H9 (cell line): ENCODE results near the gene LRRC41. TPM values are rescaled to one million over a fixed set of nuclear protein-coding genes. Genes with fewer than 3 reads are reported as not detected.

ENCODE experiments used
- DNase-seq: peaks from one replicate; pipeline ENCODE4 v3.0.0-alpha.2; 2017
- H2AFZ ChIP-seq: one replicate; pipeline ENCODE4 v1.6.1; 2013; ENCODE audit warnings: mild to moderate bottlenecking, low read length, control low read depth, moderate library complexity
- H2AK5ac ChIP-seq: 2 replicates; pipeline ENCODE4 v1.6.1; 2013; ENCODE audit warnings: low read length, control low read depth, mixed read lengths; ENCODE audit not compliant: insufficient read length
- H2BK120ac ChIP-seq: one replicate; pipeline ENCODE4 v1.6.1; 2013; ENCODE audit warnings: low read depth, mild to moderate bottlenecking, low read length, control low read depth, inconsistent platforms; ENCODE audit not compliant: poor library complexity, severe bottlenecking
- H2BK12ac ChIP-seq: 2 replicates; pipeline ENCODE4 v1.6.1; 2013; ENCODE audit warnings: low read length, control low read depth, mixed read lengths, low read depth; ENCODE audit not compliant: insufficient read length
- H2BK15ac ChIP-seq: 2 replicates; pipeline ENCODE4 v1.6.1; 2013; ENCODE audit warnings: low read depth, low read length, control low read depth
- H2BK20ac ChIP-seq: one replicate; pipeline ENCODE4 v1.6.1; 2013; ENCODE audit warnings: low read depth, mild to moderate bottlenecking, low read length, control low read depth, inconsistent platforms; ENCODE audit not compliant: poor library complexity, severe bottlenecking
- H2BK5ac ChIP-seq: 2 replicates; pipeline ENCODE4 v1.6.1; 2013; ENCODE audit warnings: low read length, control low read depth, mixed read lengths; ENCODE audit not compliant: insufficient read length
- H3K14ac ChIP-seq: 2 replicates; pipeline ENCODE4 v1.6.1; 2013; ENCODE audit warnings: low read length, control low read depth; ENCODE audit not compliant: insufficient read depth
- H3K18ac ChIP-seq: 2 replicates; pipeline ENCODE4 v1.6.1; 2013; ENCODE audit warnings: low read depth, mild to moderate bottlenecking, mixed read lengths, low read length, control low read depth; ENCODE audit not compliant: insufficient read length
- H3K23ac ChIP-seq: 2 replicates; pipeline ENCODE4 v1.6.1; 2013; ENCODE audit warnings: low read length, control low read depth, mixed read lengths, low read depth; ENCODE audit not compliant: insufficient read length
- H3K23me2 ChIP-seq: 2 replicates; pipeline ENCODE4 v1.6.1; 2013; ENCODE audit warnings: low read depth, mild to moderate bottlenecking, mixed read lengths, low read length, control low read depth; ENCODE audit not compliant: insufficient read length, poor library complexity, severe bottlenecking
- H3K27ac ChIP-seq: 2 replicates; pipeline ENCODE4 v1.5.1; 2013; ENCODE audit warnings: low read length, control low read depth, mixed read lengths, low read depth; ENCODE audit not compliant: insufficient read length
- H3K27me3 ChIP-seq: 2 replicates; pipeline ENCODE4 v1.6.1; 2013; ENCODE audit warnings: low read length, control low read depth, inconsistent platforms; ENCODE audit not compliant: insufficient read depth
- H3K4ac ChIP-seq: 2 replicates; pipeline ENCODE4 v1.6.1; 2013; ENCODE audit warnings: low read depth, mild to moderate bottlenecking, control low read depth, inconsistent platforms, low read length, moderate library complexity
- H3K4me1 ChIP-seq: 2 replicates; pipeline ENCODE4 v1.6.1; 2013; ENCODE audit warnings: low read length, control low read depth, inconsistent platforms; ENCODE audit not compliant: insufficient read depth
- H3K4me2 ChIP-seq: 2 replicates; pipeline ENCODE4 v1.6.1; 2013; ENCODE audit warnings: low read length, control low read depth, mixed read lengths; ENCODE audit not compliant: insufficient read length, insufficient read depth
- H3K56ac ChIP-seq: 2 replicates; pipeline ENCODE4 v1.6.1; 2013; ENCODE audit warnings: low read depth, mild to moderate bottlenecking, mixed read lengths, low read length, control low read depth; ENCODE audit not compliant: insufficient read length
- H3K79me1 ChIP-seq: 2 replicates; pipeline ENCODE4 v1.6.1; 2013; ENCODE audit warnings: low read depth, mild to moderate bottlenecking, moderate library complexity, low read length, control low read depth, inconsistent platforms; ENCODE audit not compliant: insufficient read depth, poor library complexity, severe bottlenecking
- H3K79me2 ChIP-seq: 2 replicates; pipeline ENCODE4 v1.6.1; 2013; ENCODE audit warnings: low read length, control low read depth, inconsistent platforms; ENCODE audit not compliant: insufficient read depth
- H3K9ac ChIP-seq: 2 replicates; pipeline ENCODE4 v1.6.1; 2013; ENCODE audit warnings: low read length, control low read depth, mixed read lengths; ENCODE audit not compliant: insufficient read length; ENCODE audit errors: extremely low read depth
- H3K9me3 ChIP-seq: one replicate; pipeline ENCODE4 v1.6.1; 2013; ENCODE audit warnings: low read depth, low read length, inconsistent platforms; ENCODE audit not compliant: control insufficient read depth
- H3T11ph ChIP-seq: one replicate; pipeline ENCODE4 v1.6.1; 2013; ENCODE audit warnings: mild to moderate bottlenecking, low read length, control low read depth, inconsistent platforms
- H4K20me1 ChIP-seq: one replicate; pipeline ENCODE4 v1.6.1; 2013; ENCODE audit not compliant: control insufficient read depth, insufficient read length, insufficient read depth
- H4K5ac ChIP-seq: 2 replicates; pipeline ENCODE4 v1.6.1; 2013; ENCODE audit warnings: low read depth, mild to moderate bottlenecking, mixed read lengths, low read length, control low read depth; ENCODE audit not compliant: insufficient read length
- H4K8ac ChIP-seq: replicated peaks from 2 replicates; pipeline ENCODE4 v1.6.1; 2013; ENCODE audit warnings: low read length, control low read depth, mixed read lengths, low read depth; ENCODE audit not compliant: insufficient read length
- H4K91ac ChIP-seq: 2 replicates; pipeline ENCODE4 v1.6.1; 2013; ENCODE audit warnings: low read depth, mild to moderate bottlenecking, moderate library complexity, mixed read lengths, low read length, control low read depth; ENCODE audit not compliant: insufficient read length
- H3K27ac Mint-ChIP-seq, 3 experiments: 2 replicates in 2 of 3; 3 replicates in 1 of 3; pipeline ENCODE4 v1.8.0; 2020 to 2021; ENCODE audit warnings: mixed read lengths in 3 of 3, mild to moderate bottlenecking in 1 of 3, moderate library complexity in 1 of 3
- H3K27me3 Mint-ChIP-seq: 2 replicates; pipeline ENCODE4 v1.8.0; 2021; ENCODE audit warnings: low read depth, mild to moderate bottlenecking, moderate library complexity, mixed read lengths
- H3K36me3 Mint-ChIP-seq, 3 experiments: 2 replicates in 2 of 3; 3 replicates in 1 of 3; pipeline ENCODE4 v1.8.0; 2020 to 2021; ENCODE audit warnings: low read depth in 3 of 3, mixed read lengths in 3 of 3; ENCODE audit not compliant: insufficient read depth in 1 of 3
- H3K4me1 Mint-ChIP-seq, 2 experiments: 2 replicates each; pipeline ENCODE4 v1.8.0; 2020; ENCODE audit warnings: mixed read lengths in 2 of 2
- H3K4me3 Mint-ChIP-seq, 2 experiments: 2 replicates in 1 of 2; 3 replicates in 1 of 2; pipeline ENCODE4 v1.8.0; 2020 to 2021; ENCODE audit warnings: mild to moderate bottlenecking in 2 of 2, mixed read lengths in 2 of 2, moderate library complexity in 1 of 2
- H3K9me3 Mint-ChIP-seq, 2 experiments: 2 replicates in 1 of 2; 3 replicates in 1 of 2; pipeline ENCODE4 v1.8.0; 2020; ENCODE audit warnings: mild to moderate bottlenecking in 2 of 2, mixed read lengths in 2 of 2, moderate library complexity in 1 of 2
- total RNA-seq: library from RNA; stranded (reverse); gene quantifications from 2 replicates; pipeline ENCODE4 v1.2.1, GENCODE V29; 2021
- TF ChIP-seq, protein P1 (sequence below): fragments of 200-600 bp; sonication (generic); conservative IDR thresholded peaks from 3 replicates; pipeline ENCODE4 v1.8.0; 2021; ENCODE audit warnings: antibody characterized with exemption, mild to moderate bottlenecking

The LRRC41 gene
- total RNA-seq, 1 experiment from 2014 or later: 62.6 TPM

DNA sequence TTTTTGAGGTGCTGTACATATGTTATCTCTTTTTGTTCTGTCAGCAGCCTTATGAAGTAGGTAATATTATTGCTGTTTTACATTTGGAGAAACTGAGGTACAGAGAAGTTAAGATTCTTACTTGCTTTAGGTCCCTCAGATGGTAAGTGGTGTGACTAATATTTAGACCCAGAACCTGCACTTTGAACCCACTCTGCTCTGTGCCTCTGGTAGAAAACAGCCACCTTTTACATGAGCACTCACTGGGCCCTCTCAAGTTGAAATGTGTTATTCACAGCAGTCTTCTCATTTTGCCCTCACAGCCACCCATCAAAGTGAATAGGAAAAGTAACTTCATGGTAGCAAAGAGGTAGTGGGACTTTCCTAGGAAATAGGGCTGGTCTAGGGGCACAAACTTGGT is 41.9 kb upstream of the LRRC41 start:
- Histone ChIP-seq H2BK20ac (no peak overlapping the region), H3K14ac (no peak overlapping the region), H4K5ac (no peak overlapping the region), H3K4ac (no peak overlapping the region), H3K79me1 (no peaks in the 10 kb centered on the region), H2AK5ac (no peak overlapping the region), H3K4me2 (no peak overlapping the region), H4K91ac (no peak overlapping the region), H3K23ac (no peak overlapping the region), H2BK12ac (no peak overlapping the region), H2AFZ (no peak overlapping the region), H3K79me2 (no peaks in the 10 kb centered on the region), H4K20me1 (no peaks in the 10 kb centered on the region), H2BK5ac (no peak overlapping the region), H4K8ac (no peak overlapping the region), H3K9ac (no peak overlapping the region), H3K4me1 (no peaks in the 10 kb centered on the region), H3K27me3 (no peaks in the 10 kb centered on the region), H2BK15ac (no peak overlapping the region), H3K23me2 (peaks cover 5% of the 10 kb centered on the region), H3T11ph (no peak overlapping the region), H3K18ac (no peak overlapping the region), H3K27ac (no peak overlapping the region), H3K56ac (no peak overlapping the region), H2BK120ac (no peak overlapping the region), H3K9me3 (no peaks in the 10 kb centered on the region)
- Mint-ChIP-seq H3K27ac (no peak overlapping the region), H3K4me1 (peaks cover 14 to 17% of the 10 kb centered on the region in 2 experiments), H3K27me3 (no peaks in the 10 kb centered on the region), H3K4me3 (no peak overlapping the region), H3K36me3 (peaks cover 31 to 73% (median 63%) of the 10 kb centered on the region in 3 experiments; a peak in 6 of 7 replicates), H3K9me3 (peaks cover 0 to 2% of the 10 kb centered on the region in 2 experiments; a peak in 2 of 5 replicates)
- TF ChIP-seq, protein P1, sequence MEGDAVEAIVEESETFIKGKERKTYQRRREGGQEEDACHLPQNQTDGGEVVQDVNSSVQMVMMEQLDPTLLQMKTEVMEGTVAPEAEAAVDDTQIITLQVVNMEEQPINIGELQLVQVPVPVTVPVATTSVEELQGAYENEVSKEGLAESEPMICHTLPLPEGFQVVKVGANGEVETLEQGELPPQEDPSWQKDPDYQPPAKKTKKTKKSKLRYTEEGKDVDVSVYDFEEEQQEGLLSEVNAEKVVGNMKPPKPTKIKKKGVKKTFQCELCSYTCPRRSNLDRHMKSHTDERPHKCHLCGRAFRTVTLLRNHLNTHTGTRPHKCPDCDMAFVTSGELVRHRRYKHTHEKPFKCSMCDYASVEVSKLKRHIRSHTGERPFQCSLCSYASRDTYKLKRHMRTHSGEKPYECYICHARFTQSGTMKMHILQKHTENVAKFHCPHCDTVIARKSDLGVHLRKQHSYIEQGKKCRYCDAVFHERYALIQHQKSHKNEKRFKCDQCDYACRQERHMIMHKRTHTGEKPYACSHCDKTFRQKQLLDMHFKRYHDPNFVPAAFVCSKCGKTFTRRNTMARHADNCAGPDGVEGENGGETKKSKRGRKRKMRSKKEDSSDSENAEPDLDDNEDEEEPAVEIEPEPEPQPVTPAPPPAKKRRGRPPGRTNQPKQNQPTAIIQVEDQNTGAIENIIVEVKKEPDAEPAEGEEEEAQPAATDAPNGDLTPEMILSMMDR: no peak
- no peak for DNase-seq
